Adrenal gland (tissue), 12 donors: Measurements from ENCODE around the gene ADAMTS8. TPM values are rescaled to one million over a fixed set of nuclear protein-coding genes. Genes with fewer than 3 reads are reported as not detected.

Source experiments
- DNase-seq, 7 donors: peaks; one replicate each; pipeline ENCODE4 v3.0.0-alpha.2; 2019 to 2020
- H3K27ac ChIP-seq, 5 donors: fragments of 200-600 bp; sonication (generic) in 4 of 5; 1 replicate in 3 of 5; 2 replicates in 2 of 5; pipeline versions ENCODE4 v1.5.1 to v1.8.0; 2016 to 2020; ENCODE audit warnings: mild to moderate bottlenecking in 1 of 5
- H3K27me3 ChIP-seq: fragments of 200-600 bp; 2 replicates; pipeline ENCODE4 v1.8.0; 2021
- H3K36me3 ChIP-seq, 2 donors: fragments of 200-600 bp; replicated peaks in 1 of 2; 1 replicate in 1 of 2; 2 replicates in 1 of 2; pipeline versions ENCODE4 v1.5.1 to v1.8.0; 2018 to 2022
- H3K4me1 ChIP-seq, 2 donors: fragments of 200-600 bp; replicated peaks in 1 of 2; 1 replicate in 1 of 2; 2 replicates in 1 of 2; pipeline versions ENCODE4 v1.5.1 to v1.8.0; 2018 to 2021
- H3K4me3 ChIP-seq, 4 donors: fragments of 200-600 bp; sonication (generic) in 3 of 4; one replicate each; pipeline ENCODE4 v1.5.1; 2016 to 2018
- H3K9me3 ChIP-seq, 3 donors: fragments of 200-600 bp; sonication (generic) in 1 of 3; replicated peaks in 1 of 3; 1 replicate in 2 of 3; 2 replicates in 1 of 3; pipeline versions ENCODE4 v1.5.1 to v1.8.0; 2016 to 2021
- POLR2A ChIP-seq, 2 donors: fragments of 450-650 bp; IDR thresholded peaks; one replicate each; pipeline ENCODE4 v1.6.1; 2017; ENCODE audit warnings: antibody characterized with exemption in 2 of 2, mild to moderate bottlenecking in 2 of 2, moderate library complexity in 1 of 2
- WGBS, 4 donors: extraction: QIAGEN DNeasy Blood & Tissue Kit in 2 of 4; methylation state at CpG; one replicate each; pipeline versions ENCODE4 v1.1.5 to v1.1.7; 2013 to 2017; 5-methylcytosine and 5-hydroxymethylcytosine counted together
- intact Hi-C, 2 donors: fragments of 100-400 bp; cut with DNase I; formaldehyde crosslinking; loops; one replicate each; pipeline versions ENCODE4 v1.14.1 to v1.15.0; 2022 to 2023
- polyA plus RNA-seq, 3 donors: library from polyadenylated mRNA; stranded (reverse); fragments of 200-250 nt in 2 of 3; fragments of 350-450 nt in 1 of 3; fragmentation: Illumina TruSeq in 1 of 3; extraction: RNeasy Lipid Tissue Mini Kit (QIAGEN cat#74804) in 1 of 3; gene quantifications; one replicate each; pipeline ENCODE4 v1.2.3, GENCODE V29; 2013 to 2014
- total RNA-seq, 9 donors: library from RNA; depleted of rRNA in 4 of 9; stranded (reverse); fragments of >200 nt in 4 of 9; fragments of 120-200 nt in 1 of 9; fragmentation: NEBNext Ultra II Directional in 1 of 9; extraction: Animal tissue kit (Norgen Biotek cat#: 25700) in 1 of 9; gene quantifications; one replicate each; pipeline versions ENCODE4 v1.1.0 to v1.2.4, GENCODE V29; 2013 to 2023
- TF ChIP-seq, protein P1 (sequence below), 6 experiments: fragments of 450-650 bp in 4 of 6; fragments of 200-600 bp in 2 of 6; sonication (generic) in 1 of 6; IDR thresholded peaks; 1 replicate in 5 of 6; 2 replicates in 1 of 6; pipeline versions ENCODE4 v1.5.1 to v1.8.0; 2016 to 2021; ENCODE audit warnings: antibody characterized with exemption in 6 of 6, mild to moderate bottlenecking in 2 of 6, moderate library complexity in 1 of 6
- donor health status: healthy with polysubstance abuse.
- donor health status: Bipolar disorder and iron deficiency.
- donor health status: DM: yes; HTN: yes; CAD: no.
- donor health status: DM: no; HTN: no; CAD: no.
- donor health status: DM: no; HTN: no; CAD: no.
- donor health status: DM: yes; HTN: yes; CAD: no.

The ADAMTS8 gene
- total and polyA plus RNA-seq, 12 donors = 0.06 to 1.4 (median 0.14) TPM; not detected in 3

DNA sequence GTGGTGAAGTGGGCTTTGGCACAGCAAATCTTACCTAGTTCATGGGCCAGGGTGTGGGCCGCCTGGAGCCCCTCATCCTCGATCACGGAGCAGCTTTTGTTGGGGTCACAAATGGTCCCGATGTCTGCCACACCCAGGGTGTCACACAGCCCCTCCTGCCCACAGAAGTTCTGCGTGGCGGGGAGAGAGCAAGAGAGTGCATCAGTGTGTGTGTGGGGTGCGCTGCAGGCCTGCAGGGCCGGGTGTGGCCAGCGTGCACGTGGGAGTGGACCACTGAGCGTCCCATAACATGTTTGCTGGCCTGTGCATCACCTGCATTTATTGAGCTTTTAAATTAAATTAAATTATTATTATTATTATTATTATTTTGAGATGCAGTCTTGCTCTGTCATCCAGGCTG lies 11.5 kb downstream of the ADAMTS8 start:
- H3K27ac ChIP-seq = no peak overlapping the region
- no peaks in the 10 kb centered on the region for H3K27me3 ChIP-seq
- no peak for DNase-seq
- no peaks in the 10 kb centered on the region for H3K9me3 ChIP-seq
- no peak overlapping the region for H3K4me3 ChIP-seq
- 87 to 90% (median 89%) methylated on average over 3 to 11 of the region's 11 CpGs for whole genome bisulfite sequencing, 4 donors
- H3K4me1 ChIP-seq = no peaks in the 10 kb centered on the region
- TF ChIP-seq POLR2A (IDR thresholded peaks at IDR 0.05) = no peak
- TF ChIP-seq, protein P1, sequence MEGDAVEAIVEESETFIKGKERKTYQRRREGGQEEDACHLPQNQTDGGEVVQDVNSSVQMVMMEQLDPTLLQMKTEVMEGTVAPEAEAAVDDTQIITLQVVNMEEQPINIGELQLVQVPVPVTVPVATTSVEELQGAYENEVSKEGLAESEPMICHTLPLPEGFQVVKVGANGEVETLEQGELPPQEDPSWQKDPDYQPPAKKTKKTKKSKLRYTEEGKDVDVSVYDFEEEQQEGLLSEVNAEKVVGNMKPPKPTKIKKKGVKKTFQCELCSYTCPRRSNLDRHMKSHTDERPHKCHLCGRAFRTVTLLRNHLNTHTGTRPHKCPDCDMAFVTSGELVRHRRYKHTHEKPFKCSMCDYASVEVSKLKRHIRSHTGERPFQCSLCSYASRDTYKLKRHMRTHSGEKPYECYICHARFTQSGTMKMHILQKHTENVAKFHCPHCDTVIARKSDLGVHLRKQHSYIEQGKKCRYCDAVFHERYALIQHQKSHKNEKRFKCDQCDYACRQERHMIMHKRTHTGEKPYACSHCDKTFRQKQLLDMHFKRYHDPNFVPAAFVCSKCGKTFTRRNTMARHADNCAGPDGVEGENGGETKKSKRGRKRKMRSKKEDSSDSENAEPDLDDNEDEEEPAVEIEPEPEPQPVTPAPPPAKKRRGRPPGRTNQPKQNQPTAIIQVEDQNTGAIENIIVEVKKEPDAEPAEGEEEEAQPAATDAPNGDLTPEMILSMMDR (IDR thresholded peaks at IDR 0.05) = no peak
- no peaks in the 10 kb centered on the region for H3K36me3 ChIP-seq
- intact Hi-C loops = no loop called here

DNA sequence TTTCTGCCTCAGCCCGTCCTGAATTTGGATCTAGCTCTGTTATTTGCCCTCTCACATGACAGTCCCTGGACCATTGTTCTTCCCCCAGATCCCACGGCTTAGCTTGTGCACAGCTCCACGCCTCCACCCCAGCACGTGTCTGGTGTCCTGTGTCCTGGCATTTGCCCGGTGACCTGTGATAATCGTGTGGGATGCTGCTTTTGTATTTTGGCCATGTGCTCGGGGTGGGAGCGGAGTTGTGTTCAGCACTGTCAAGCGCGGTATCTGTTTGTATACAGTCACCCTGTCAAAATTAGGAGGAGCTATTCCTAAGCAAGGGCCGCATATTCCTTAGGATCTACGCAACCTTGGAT lies 11.9 kb downstream of the ADAMTS8 start:
- Histone ChIP-seq H3K27me3 (peaks cover 2% of the 10 kb centered on the region), H3K4me1 (no peaks in the 10 kb centered on the region), H3K36me3 (no peaks in the 10 kb centered on the region), H3K27ac (no peak overlapping the region), H3K9me3 (no peaks in the 10 kb centered on the region), H3K4me3 (no peak overlapping the region)
- 70 to 82% (median 74%) methylated on average over 10 to 12 of the region's 12 CpGs for WGBS, 4 donors
- intact Hi-C loops = no loop called here
- no peak for DNase-seq
- TF ChIP-seq POLR2A (IDR thresholded peaks at IDR 0.05) = no peak
- TF ChIP-seq, protein P1 (IDR thresholded peaks at IDR 0.05) = no peak

DNA sequence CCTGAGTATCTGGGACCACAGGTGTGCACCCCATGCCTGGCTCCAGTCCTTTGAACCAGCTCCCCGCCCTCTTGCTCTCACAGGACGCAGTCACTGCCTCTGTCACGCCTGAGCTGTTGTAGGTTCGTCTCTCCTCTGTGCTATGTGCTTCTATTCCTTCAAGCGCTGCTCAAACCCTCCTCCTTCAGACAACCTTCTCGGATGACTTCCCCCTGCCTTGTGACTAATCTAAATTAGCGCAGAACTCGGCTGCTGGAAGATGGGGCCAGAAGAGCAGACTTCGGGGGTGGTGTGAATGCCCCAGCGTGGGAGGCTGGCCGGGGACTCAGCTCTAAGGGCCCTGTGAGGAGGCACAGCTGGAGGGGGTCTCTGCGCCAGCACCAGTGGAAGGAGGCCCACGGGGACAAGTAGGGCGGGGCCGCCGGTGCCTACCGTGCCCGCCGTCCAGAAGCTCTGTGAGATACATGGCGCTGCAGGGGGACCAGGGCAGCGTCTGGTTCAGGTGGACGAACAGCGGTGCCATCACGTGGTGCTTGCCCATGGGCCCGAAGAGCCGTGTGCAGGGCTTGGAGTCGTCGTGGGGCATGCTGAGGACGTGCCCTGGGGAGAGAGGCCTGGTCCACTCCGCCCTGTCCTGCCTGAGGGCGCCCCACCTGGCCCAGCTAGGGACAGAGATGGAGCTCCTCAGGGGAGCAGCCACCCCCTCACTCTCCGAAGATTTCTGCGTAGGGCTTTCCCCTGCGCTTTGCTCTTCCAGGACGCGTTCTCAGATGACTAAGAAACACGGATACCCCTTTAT lies 12.5 kb downstream of the ADAMTS8 start:
- peaks cover 8% of the 10 kb centered on the region for H3K27me3 ChIP-seq
- intact Hi-C loops = no loop called here
- H3K36me3 ChIP-seq = no peaks in the 10 kb centered on the region
- 80 to 84% (median 81%) methylated on average over 35 to 37 of the region's 37 CpGs for WGBS, 4 donors
- no peaks in the 10 kb centered on the region for H3K9me3 ChIP-seq
- no peak overlapping the region for H3K4me3 ChIP-seq
- no peak for TF ChIP-seq POLR2A (IDR thresholded peaks at IDR 0.05)
- TF ChIP-seq, protein P1 (IDR thresholded peaks at IDR 0.05) = no peak
- DNase-seq = no peak
- H3K27ac ChIP-seq = no peak overlapping the region
- H3K4me1 ChIP-seq = no peaks in the 10 kb centered on the region

DNA sequence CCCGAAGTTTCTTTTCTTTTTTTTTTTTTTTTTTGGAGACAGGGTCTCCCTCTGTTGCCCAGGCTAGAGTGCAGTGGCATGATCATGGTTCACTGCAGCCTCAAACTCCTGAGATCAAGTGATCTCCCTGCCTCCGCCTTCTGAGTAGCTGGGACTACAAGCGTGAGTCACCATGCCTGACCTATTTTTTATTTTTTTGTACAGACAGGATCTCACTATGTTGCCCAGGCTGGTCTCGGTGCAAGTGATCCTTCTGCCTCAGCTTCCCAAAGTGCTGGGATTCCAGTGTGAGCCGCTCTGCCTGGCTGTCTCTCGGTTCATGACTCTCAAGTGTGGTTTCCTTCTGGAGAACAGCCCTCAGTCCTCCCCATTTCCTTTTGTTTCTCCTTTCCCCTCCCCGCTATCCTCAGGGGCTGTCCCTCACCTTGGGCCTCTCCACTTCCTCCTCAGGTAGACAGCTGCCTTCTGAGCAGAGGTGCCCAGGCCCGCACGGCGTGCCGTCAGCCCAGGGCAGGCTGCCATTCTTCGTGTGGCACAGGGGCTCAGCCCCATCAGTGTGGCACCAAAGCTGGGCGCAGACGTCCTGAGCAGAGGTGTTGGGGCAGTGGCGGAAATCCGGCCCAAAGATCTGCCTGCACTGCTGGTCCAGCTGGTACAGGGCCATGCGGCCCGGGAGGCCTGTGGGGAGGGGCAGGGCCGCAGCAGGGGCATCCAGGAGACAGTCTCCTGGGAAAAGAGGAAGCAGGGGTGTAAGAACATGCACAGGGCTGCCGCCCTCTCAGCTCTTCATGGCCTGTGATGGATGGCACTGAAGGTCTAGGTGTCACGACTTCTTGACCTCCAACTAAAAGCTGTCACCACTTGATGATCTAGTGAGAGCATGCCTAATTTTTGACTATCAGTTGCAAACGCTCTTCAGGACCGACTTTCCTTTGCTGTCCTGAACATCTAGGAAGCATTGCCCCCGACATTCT lies 14.0 kb downstream of the ADAMTS8 start:
- TF ChIP-seq, protein P1 (IDR thresholded peaks at IDR 0.05) = no peak
- TF ChIP-seq POLR2A (IDR thresholded peaks at IDR 0.05) = no peak
- H3K27ac ChIP-seq = no peak overlapping the region
- no peak for DNase-seq
- intact Hi-C loops = no loop called here
- H3K27me3 ChIP-seq = peaks cover 12% of the 10 kb centered on the region
- H3K4me3 ChIP-seq = no peak overlapping the region
- WGBS, 4 donors = 59 to 69% (median 65%) methylated on average over 11 to 24 of the region's 24 CpGs
- no peaks in the 10 kb centered on the region for H3K36me3 ChIP-seq
- no peaks in the 10 kb centered on the region for H3K4me1 ChIP-seq
- no peaks in the 10 kb centered on the region for H3K9me3 ChIP-seq
